HepG2 (cell line): ENCODE results near the gene ETS1. TPM values are rescaled to one million over a fixed set of nuclear protein-coding genes. Genes with fewer than 3 reads are reported as not detected.

Experiments used
- ATAC-seq: fragments of 200-7000 bp; cut with Tn5 transposase; 3 replicates; pipeline ENCODE4 v1.9.1; 2020; ENCODE audit warnings: mild to moderate bottlenecking, moderate library complexity
- BruUV-seq: library from RNA; stranded (reverse); fragments of 400-500 nt; replicated peaks from 2 replicates; lab custom pipeline; 2021; lab: Mats Ljungman, UMichigan
- CTCF ChIA-PET: fragments of 300-600 bp; formaldehyde crosslinking; extraction: SDS; loops from one replicate; lab custom pipeline; 2021; ENCODE audit warnings: low total read pairs, inconsistent platforms, low intra/inter-chr PET ratio; lab: Yijun Ruan, JAX
- POLR2A ChIA-PET: fragments of 350-600 bp; sonication (Branson Sonifier 250); formaldehyde crosslinking; loops from one replicate; lab custom pipeline; 2020; ENCODE audit warnings: antibody characterized with exemption, inconsistent platforms; lab: Yijun Ruan, JAX
- DNase-seq: peaks from one replicate; pipeline ENCODE4 v3.0.0-alpha.2; 2015; ENCODE audit warnings: low spot score
- FAIRE-seq: peaks from 3 replicates; lab custom pipeline; 2011; peaks lifted over from hg19 to GRCh38; lab: Jason Lieb, UNC
- H2AFZ ChIP-seq: one replicate; pipeline ENCODE4 v1.6.1; 2011; ENCODE audit warnings: low read length, inconsistent platforms
- H3K27ac ChIP-seq: fragments of 300-600 bp; 3 replicates; pipeline ENCODE4 v1.8.0; 2011; ENCODE audit warnings: mixed run types, mild to moderate bottlenecking, mixed read lengths, low read length, inconsistent platforms; ENCODE audit not compliant: insufficient read depth; ENCODE audit errors: extremely low read length
- H3K27me3 ChIP-seq, 2 experiments: fragments of 200-600 bp in 1 of 2; 2 replicates in 1 of 2; 3 replicates in 1 of 2; pipeline versions ENCODE4 v1.6.0 to v1.8.0; 2011; ENCODE audit warnings: low read length in 2 of 2, mild to moderate bottlenecking in 2 of 2, moderate library complexity in 2 of 2, inconsistent platforms in 1 of 2; ENCODE audit not compliant: insufficient read depth in 2 of 2, control insufficient read depth in 1 of 2
- H3K36me3 ChIP-seq, 2 experiments: fragments of 200-600 bp in 1 of 2; replicated peaks in 1 of 2; 2 replicates in 1 of 2; 3 replicates in 1 of 2; pipeline versions ENCODE4 v1.5.1 to v1.8.0; 2011; ENCODE audit warnings: low read length in 2 of 2, inconsistent platforms in 1 of 2; ENCODE audit not compliant: insufficient read depth in 2 of 2, control insufficient read depth in 1 of 2
- H3K4me1 ChIP-seq: 2 replicates; pipeline ENCODE4 v1.5.1; 2012; ENCODE audit warnings: low read length, inconsistent platforms; ENCODE audit not compliant: insufficient read depth
- H3K4me2 ChIP-seq: 2 replicates; pipeline ENCODE4 v1.6.0; 2011; ENCODE audit warnings: low read depth, low read length, inconsistent platforms
- H3K4me3 ChIP-seq, 3 experiments: fragments of 200-600 bp in 1 of 3; sonication (generic), shearing (Covaris generic) in 1 of 3; replicated peaks in 1 of 3; 2 replicates each; pipeline ENCODE4 v1.5.1; 2011 to 2016; ENCODE audit warnings: low read length in 3 of 3, inconsistent platforms in 2 of 3, low read depth in 2 of 3, mild to moderate bottlenecking in 2 of 3, control low read depth in 1 of 3, mixed read lengths in 1 of 3; ENCODE audit not compliant: insufficient read depth in 1 of 3
- H3K79me2 ChIP-seq: one replicate; pipeline ENCODE4 v1.6.1; 2011; ENCODE audit warnings: low read length, inconsistent platforms; ENCODE audit not compliant: insufficient read depth
- H3K9ac ChIP-seq: 2 replicates; pipeline ENCODE4 v1.6.0; 2011; ENCODE audit warnings: mild to moderate bottlenecking, low read depth, low read length, inconsistent platforms; ENCODE audit not compliant: insufficient read depth
- H3K9me3 ChIP-seq: 2 replicates; pipeline ENCODE4 v1.5.1; 2012; ENCODE audit warnings: mild to moderate bottlenecking, low read length
- H4K20me1 ChIP-seq: 2 replicates; pipeline ENCODE4 v1.6.0; 2011; ENCODE audit warnings: inconsistent platforms, mild to moderate bottlenecking, low read length, moderate library complexity; ENCODE audit not compliant: insufficient read depth
- AHR ChIP-seq: IDR thresholded peaks from 2 replicates; pipeline ENCODE4 v1.6.1; 2018; ENCODE audit warnings: missing genetic modification reagents, missing compliant biosample characterization
- ATRX ChIP-seq: sonication (generic); formaldehyde crosslinking; IDR thresholded peaks from 2 replicates; pipeline ENCODE4 v1.4.0; 2020; ENCODE audit warnings: missing genetic modification reagents, borderline replicate concordance
- CHD2 ChIP-seq: IDR thresholded peaks from 2 replicates; pipeline ENCODE4 v1.6.1; 2011; ENCODE audit warnings: low read depth, low read length, improper control_type of control experiment
- GATA4 ChIP-seq: sonication (generic); IDR thresholded peaks from 2 replicates; pipeline ENCODE4 v1.6.1; 2016; ENCODE audit warnings: antibody characterized with exemption, low read depth, borderline replicate concordance
- HOMEZ ChIP-seq: IDR thresholded peaks from 2 replicates; pipeline ENCODE4 v1.6.1; 2016; ENCODE audit warnings: low read depth
- PCBP1 ChIP-seq: fragments of 200-400 bp; formaldehyde crosslinking; IDR thresholded peaks from 2 replicates; pipeline ENCODE4 v1.6.1; 2017; ENCODE audit warnings: mild to moderate bottlenecking, low read depth, low read length, borderline replicate concordance
- TAF1 ChIP-seq: sonication (generic); formaldehyde crosslinking; IDR thresholded peaks from 2 replicates; pipeline ENCODE4 v1.4.0; 2020; ENCODE audit warnings: missing genetic modification reagents
- ZBTB25 ChIP-seq: IDR thresholded peaks from 2 replicates; pipeline ENCODE4 v1.6.1; 2018; ENCODE audit warnings: missing genetic modification reagents
- ZFP36L2 ChIP-seq: sonication (generic); formaldehyde crosslinking; IDR thresholded peaks from 2 replicates; pipeline ENCODE4 v1.4.0; 2020; ENCODE audit warnings: missing genetic modification reagents
- ZFP90 ChIP-seq: sonication (generic); formaldehyde crosslinking; IDR thresholded peaks from 2 replicates; pipeline ENCODE4 v1.8.0; 2022; ENCODE audit warnings: missing genetic modification reagents, mild to moderate bottlenecking, inconsistent platforms, borderline replicate concordance
- ZNF354B ChIP-seq: sonication (generic); formaldehyde crosslinking; IDR thresholded peaks from 2 replicates; pipeline ENCODE4 v1.8.0; 2022; ENCODE audit warnings: mild to moderate bottlenecking, missing genetic modification reagents
- ZNF672 ChIP-seq: sonication (generic); formaldehyde crosslinking; IDR thresholded peaks from 2 replicates; pipeline ENCODE4 v1.8.1; 2022; ENCODE audit warnings: missing genetic modification reagents
- ZSCAN9 ChIP-seq: IDR thresholded peaks from 2 replicates; pipeline ENCODE4 v1.6.1; 2016; ENCODE audit warnings: borderline replicate concordance
- WGBS: methylation state at CpG from one replicate; pipeline ENCODE4 v1.1.6; 2017; ENCODE audit warnings: low lambda C conversion rate; 5-methylcytosine and 5-hydroxymethylcytosine counted together
- in situ Hi-C: cut with HindIII; loops from 2 replicates; pipeline ENCODE4 v1.10.0; 2017; ENCODE audit warnings: low pct_unique_long_range_greater_than_20kb; ENCODE audit not compliant: extremely low pct_ligation_motif_present
- intact Hi-C: fragments of 100-400 bp; cut with micrococcal nuclease; formaldehyde crosslinking; loops from one replicate; pipeline ENCODE4 v1.10.0; 2022; ENCODE audit not compliant: unreplicated experiment
- polyA plus RNA-seq, 8 experiments: library from polyadenylated mRNA; depleted of rRNA in 3 of 8; stranded (reverse) in 7 of 8; unstranded in 1 of 8; fragments of >200 nt; fragmentation: Illumina TruSeq in 4 of 8; extraction: Trizol in 4 of 8; gene quantifications; 2 replicates each; pipeline versions ENCODE4 v1.2.1 to v1.2.3, GENCODE V29; 2011 to 2016; ENCODE audit warnings: low read depth in 4 of 8, missing spikeins in 1 of 8, mixed read lengths in 1 of 8; ENCODE audit not compliant: insufficient read depth in 1 of 8
- total RNA-seq, 5 experiments: library from RNA; depleted of rRNA; stranded (reverse); fragments of >200 nt; fragmentation: Illumina TruSeq; extraction: Trizol; gene quantifications; 2 replicates each; pipeline ENCODE4 v1.2.3, GENCODE V29; 2016; ENCODE audit warnings: low read depth in 1 of 5
- TF ChIP-seq, protein P1 (sequence below): IDR thresholded peaks from 2 replicates; pipeline ENCODE4 v1.6.1; 2012; ENCODE audit warnings: inconsistent platforms
- TF ChIP-seq, protein P2 (sequence below): sonication (generic); formaldehyde crosslinking; IDR thresholded peaks from 2 replicates; pipeline ENCODE4 v1.9.0; 2021; ENCODE audit warnings: missing genetic modification reagents, borderline replicate concordance

The ETS1 gene
- total and polyA plus RNA-seq, 2 of the 13 experiments (the other 11 are each of a cell fraction or from before 2014, with no cell fraction given) = 0.18 to 0.34 TPM

GRCh38 chr11:128462189-128462588 lies 125.2 kb downstream of the ETS1 start:
- H3K27ac ChIP-seq = no peak overlapping the region
- in situ Hi-C loops (no loop called here), intact Hi-C loops (no loop called here)
- ChIA-PET POLR2A (no interaction called here), CTCF (no interaction called here)
- no TSS peak for BruUV-seq
- H3K4me3 ChIP-seq = no peak overlapping the region
- TF ChIP-seq ZSCAN9 (CRISPR knock-in tag) = no peak
- TF ChIP-seq GATA4 = no peak
- no peak for TF ChIP-seq ZFP90 (CRISPR knock-in tag)
- no peak for TF ChIP-seq TAF1 (CRISPR knock-in tag)
- TF ChIP-seq ZNF672 (CRISPR knock-in tag) = no peak
- TF ChIP-seq, protein P1, sequence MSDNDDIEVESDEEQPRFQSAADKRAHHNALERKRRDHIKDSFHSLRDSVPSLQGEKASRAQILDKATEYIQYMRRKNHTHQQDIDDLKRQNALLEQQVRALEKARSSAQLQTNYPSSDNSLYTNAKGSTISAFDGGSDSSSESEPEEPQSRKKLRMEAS = no peak
- no peak for TF ChIP-seq PCBP1
- TF ChIP-seq ZFP36L2 (CRISPR knock-in tag) = no peak
- TF ChIP-seq ZBTB25 (CRISPR knock-in tag) = no peak
- TF ChIP-seq CHD2 = no peak
- TF ChIP-seq ZNF354B (CRISPR knock-in tag) = no peak
- TF ChIP-seq, protein P2, sequence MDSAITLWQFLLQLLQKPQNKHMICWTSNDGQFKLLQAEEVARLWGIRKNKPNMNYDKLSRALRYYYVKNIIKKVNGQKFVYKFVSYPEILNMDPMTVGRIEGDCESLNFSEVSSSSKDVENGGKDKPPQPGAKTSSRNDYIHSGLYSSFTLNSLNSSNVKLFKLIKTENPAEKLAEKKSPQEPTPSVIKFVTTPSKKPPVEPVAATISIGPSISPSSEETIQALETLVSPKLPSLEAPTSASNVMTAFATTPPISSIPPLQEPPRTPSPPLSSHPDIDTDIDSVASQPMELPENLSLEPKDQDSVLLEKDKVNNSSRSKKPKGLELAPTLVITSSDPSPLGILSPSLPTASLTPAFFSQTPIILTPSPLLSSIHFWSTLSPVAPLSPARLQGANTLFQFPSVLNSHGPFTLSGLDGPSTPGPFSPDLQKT (CRISPR knock-in tag) = no peak
- no peak for TF ChIP-seq ATRX (CRISPR knock-in tag)
- no peak for TF ChIP-seq HOMEZ (CRISPR knock-in tag)
- no peak for TF ChIP-seq AHR (CRISPR knock-in tag)
- no peak overlapping the region for H3K9ac ChIP-seq
- peaks cover 5% of the 10 kb centered on the region for H3K4me1 ChIP-seq
- H3K4me2 ChIP-seq = no peak overlapping the region
- no peaks in the 10 kb centered on the region for H3K36me3 ChIP-seq
- H4K20me1 ChIP-seq = no peaks in the 10 kb centered on the region
- no peak for FAIRE-seq
- no peaks in the 10 kb centered on the region for H3K79me2 ChIP-seq
- no peaks in the 10 kb centered on the region for H3K9me3 ChIP-seq
- whole genome bisulfite sequencing = 75% methylated on average over 13 of the region's 13 CpGs
- H2AFZ ChIP-seq = no peak overlapping the region
- DNase-seq = no peak
- no peak for ATAC-seq
- no peaks in the 10 kb centered on the region for H3K27me3 ChIP-seq
